Upper lobe of right lung (tissue), 1 donor: ENCODE measurements around the gene CCNE1. TPM values are rescaled to one million over a fixed set of nuclear protein-coding genes. Genes with fewer than 3 reads are reported as not detected.

Source experiments
- ATAC-seq: fragments of 200-7000 bp; cut with Tn5 transposase; one replicate; pipeline ENCODE4 v1.9.1; 2020; ENCODE audit warnings: mild to moderate bottlenecking, moderate library complexity
- DNase-seq: peaks from one replicate; pipeline ENCODE4 v3.0.0-alpha.2; 2020
- H3K27ac ChIP-seq: fragments of 200-600 bp; one replicate; pipeline ENCODE4 v1.8.0; 2022
- H3K27me3 ChIP-seq: fragments of 200-600 bp; one replicate; pipeline ENCODE4 v1.8.0; 2022; ENCODE audit warnings: mild to moderate bottlenecking
- H3K36me3 ChIP-seq: fragments of 200-600 bp; one replicate; pipeline ENCODE4 v1.8.0; 2022
- H3K4me1 ChIP-seq: fragments of 200-600 bp; one replicate; pipeline ENCODE4 v1.8.0; 2022
- H3K4me3 ChIP-seq: fragments of 200-600 bp; one replicate; pipeline ENCODE4 v1.8.0; 2022; ENCODE audit warnings: mild to moderate bottlenecking
- H3K9me3 ChIP-seq: fragments of 200-600 bp; one replicate; pipeline ENCODE4 v1.8.0; 2022
- CTCF ChIP-seq: fragments of 200-600 bp; IDR thresholded peaks from one replicate; pipeline ENCODE4 v1.8.0; 2022; ENCODE audit warnings: antibody characterized with exemption
- intact Hi-C: fragments of 100-400 bp; cut with DNase I; formaldehyde crosslinking; loops from one replicate; pipeline ENCODE4 v1.11.0; 2022
- total RNA-seq: library from RNA; stranded (reverse); fragmentation: NEBNext Ultra II Directional; extraction: Animal tissue kit (Norgen Biotek cat#: 25700); gene quantifications from one replicate; pipeline ENCODE4 v1.2.1, GENCODE V29; 2021
- donor health status: DM: no; HTN: yes; CAD: no; lungs with severe emphysema.

Gene CCNE1
- total RNA-seq, 1 donor from 2014 or later: 0.55 TPM

- H3K4me1 ChIP-seq: peaks cover 4% of the 10 kb centered on the region
- DNase-seq (no peak), ATAC-seq (no peak)
- no peak overlapping the region for H3K4me3 ChIP-seq
- TF ChIP-seq CTCF: no peak
- intact Hi-C loops: no loop called here
- H3K27ac ChIP-seq: no peak overlapping the region
- no peaks in the 10 kb centered on the region for H3K9me3 ChIP-seq
- no peaks in the 10 kb centered on the region for H3K36me3 ChIP-seq
- peaks cover 10% of the 10 kb centered on the region for H3K27me3 ChIP-seq
Measured at GRCh38 chr19:29837996-29838395, 26.2 kb downstream of the CCNE1 start.

GRCh38 chr19:29840066-29840950 lies 28.5 kb downstream of the CCNE1 start:
- peak; percentile 53 for DNase-seq

DNA sequence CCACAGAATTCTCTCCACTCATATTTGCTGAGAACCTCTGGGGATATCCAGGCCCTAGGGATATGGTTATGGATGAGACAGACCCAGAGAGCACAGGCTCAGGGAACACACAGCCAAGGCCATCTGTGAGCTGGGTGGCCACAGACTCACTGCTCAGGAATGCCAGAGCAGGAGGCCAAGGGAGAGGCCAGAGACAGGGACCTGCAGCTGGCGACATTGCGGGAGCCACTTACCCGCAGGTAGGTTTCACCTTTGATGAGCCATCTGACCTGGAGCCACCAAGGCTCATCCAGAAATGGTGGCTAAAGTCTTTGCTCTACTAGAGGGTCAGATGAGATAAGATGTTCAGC lies 29.4 kb downstream of the CCNE1 start:
- no peaks in the 10 kb centered on the region for H3K36me3 ChIP-seq
- H3K9me3 ChIP-seq: no peaks in the 10 kb centered on the region
- H3K4me1 ChIP-seq: peaks cover 21% of the 10 kb centered on the region
- intact Hi-C loops: no loop called here
- ATAC-seq (no peak), DNase-seq (peak; percentile 40)
- H3K27ac ChIP-seq: no peak overlapping the region
- TF ChIP-seq CTCF: no peak
- H3K4me3 ChIP-seq: no peak overlapping the region
- peaks cover 4% of the 10 kb centered on the region for H3K27me3 ChIP-seq

More at GRCh38 chr19:29840066-29840950, 28.5 kb downstream of the CCNE1 start:
- Histone ChIP-seq H3K4me1 (peaks cover 18% of the 10 kb centered on the region), H3K4me3 (no peak overlapping the region), H3K27me3 (peaks cover 10% of the 10 kb centered on the region), H3K9me3 (no peaks in the 10 kb centered on the region), H3K36me3 (no peaks in the 10 kb centered on the region), H3K27ac (no peak overlapping the region)
- no peak for ATAC-seq
- intact Hi-C loops: no loop called here
- TF ChIP-seq CTCF: no peak

GRCh38 chr19:29841559-29842367 lies 30.0 kb downstream of the CCNE1 start:
- TF ChIP-seq CTCF: no peak
- Histone ChIP-seq H3K36me3 (no peaks in the 10 kb centered on the region), H3K9me3 (no peaks in the 10 kb centered on the region), H3K4me1 (peaks cover 21% of the 10 kb centered on the region), H3K27ac (no peak overlapping the region), H3K27me3 (peaks cover 4% of the 10 kb centered on the region), H3K4me3 (no peak overlapping the region)
- DNase-seq (peak; percentile 49), ATAC-seq (no peak)
- intact Hi-C loops: no loop called here

- intact Hi-C loops: no loop called here
- H3K4me1 ChIP-seq: peaks cover 21% of the 10 kb centered on the region
- DNase-seq: peak; percentile 71
- no peak overlapping the region for H3K27ac ChIP-seq
- no peak for TF ChIP-seq CTCF
- H3K36me3 ChIP-seq: no peaks in the 10 kb centered on the region
- H3K4me3 ChIP-seq: no peak overlapping the region
- ATAC-seq: no peak
- H3K9me3 ChIP-seq: no peaks in the 10 kb centered on the region
- H3K27me3 ChIP-seq: peaks cover 4% of the 10 kb centered on the region
Measured at GRCh38 chr19:29842471-29843179, 30.8 kb downstream of the CCNE1 start.
